ENCODE measurements around the gene WASL. TPM values are rescaled to one million over a fixed set of nuclear protein-coding genes. Genes with fewer than 3 reads are reported as not detected.
A peak's percentile ranks its signal among the peaks of the same experiment; 100 is the strongest.

The WASL gene
- polyA plus RNA-seq, 3 donors = 67.6 to 71.6 (median 70.0) TPM

DNA sequence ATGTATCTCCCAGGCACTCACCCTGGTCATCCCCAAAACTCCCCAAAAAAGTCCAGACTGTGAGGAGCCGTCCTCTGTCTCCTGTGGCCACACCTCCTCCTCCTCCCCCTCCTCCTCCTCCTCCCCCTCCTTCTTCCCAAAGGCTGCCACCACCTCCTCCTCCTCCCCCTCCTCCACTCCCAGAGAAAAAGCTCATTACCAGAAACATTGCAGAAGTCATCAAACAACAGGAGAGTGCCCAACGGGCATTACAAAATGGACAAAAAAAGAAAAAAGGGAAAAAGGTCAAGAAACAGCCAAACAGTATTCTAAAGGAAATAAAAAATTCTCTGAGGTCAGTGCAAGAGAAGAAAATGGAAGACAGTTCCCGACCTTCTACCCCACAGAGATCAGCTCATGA is 86.0 kb downstream of the WASL start:
- DNase-seq = no peak

DNA sequence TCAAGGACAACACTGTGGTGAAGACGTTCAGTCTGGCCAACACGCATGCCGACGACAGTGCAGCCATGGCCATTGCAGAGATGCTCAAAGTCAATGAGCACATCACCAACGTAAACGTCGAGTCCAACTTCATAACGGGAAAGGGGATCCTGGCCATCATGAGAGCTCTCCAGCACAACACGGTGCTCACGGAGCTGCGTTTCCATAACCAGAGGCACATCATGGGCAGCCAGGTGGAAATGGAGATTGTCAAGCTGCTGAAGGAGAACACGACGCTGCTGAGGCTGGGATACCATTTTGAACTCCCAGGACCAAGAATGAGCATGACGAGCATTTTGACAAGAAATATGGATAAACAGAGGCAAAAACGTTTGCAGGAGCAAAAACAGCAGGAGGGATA is 86.5 kb downstream of the WASL start:
- DNase-seq = no peak

GRCh38 chr7:123661765-123662164 is 87.0 kb downstream of the WASL start:
- no peak for DNase-seq

DNA sequence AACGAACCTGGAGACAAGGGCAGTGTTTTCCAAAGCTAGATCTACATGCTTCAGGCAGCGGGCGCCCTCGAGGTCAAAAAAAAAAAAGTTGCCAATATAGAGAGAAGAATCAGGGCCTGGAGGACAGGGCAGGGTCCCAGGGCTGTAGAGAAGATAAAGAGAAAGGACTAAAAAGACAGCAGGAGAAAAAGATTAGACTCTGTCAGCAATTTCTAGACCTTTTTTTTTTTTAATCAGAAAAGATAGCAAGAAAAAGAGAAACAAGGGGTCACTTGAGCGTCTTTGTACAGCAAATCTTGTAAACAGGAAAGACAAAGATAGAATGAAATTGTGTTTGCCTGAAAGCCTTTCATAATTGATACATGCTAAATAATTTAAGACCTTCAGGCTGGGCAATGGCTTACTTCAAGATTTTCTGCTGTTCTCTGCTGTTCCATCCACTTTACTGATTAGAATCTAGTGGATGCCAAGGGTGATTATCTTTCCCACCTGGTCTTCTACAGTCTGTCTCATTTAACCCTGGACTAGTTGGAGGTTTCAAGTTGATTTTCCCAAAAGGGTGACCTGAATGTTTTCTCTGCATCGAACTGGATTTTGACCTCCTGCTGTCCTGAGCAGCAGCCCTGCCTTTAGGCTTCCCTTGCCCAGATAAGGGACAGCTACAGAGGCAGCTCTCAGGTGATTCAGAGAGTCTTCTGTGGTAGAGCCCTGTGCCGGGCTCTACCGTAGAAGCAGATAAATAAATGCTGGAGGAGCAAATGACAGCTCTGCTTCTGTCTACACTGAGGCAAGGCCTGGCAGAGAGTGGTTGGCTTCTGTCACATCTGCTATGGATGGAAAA is 88.1 kb downstream of the WASL start:
- DNase-seq = no peak

DNA sequence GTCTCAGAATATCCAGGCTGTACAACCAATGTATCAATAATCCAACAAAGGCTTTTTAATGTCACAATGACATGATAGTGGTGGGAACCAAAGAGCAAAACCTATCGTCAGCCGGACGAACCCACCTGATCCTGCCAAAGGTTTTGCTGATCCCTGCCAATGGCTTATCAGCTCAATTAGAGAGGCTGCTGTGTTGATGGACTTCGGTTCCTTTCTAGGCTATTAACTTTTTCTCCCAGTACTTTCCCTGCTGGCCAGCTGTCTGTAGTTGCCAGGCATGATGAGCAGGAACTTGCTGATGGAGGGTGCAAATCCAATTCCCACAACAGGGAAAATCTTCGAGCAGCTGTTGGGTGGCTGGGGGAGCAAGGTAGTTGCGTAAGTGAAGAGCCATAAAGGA is 90.8 kb downstream of the WASL start:
- DNase-seq = no peak

GRCh38 chr7:123657304-123657685 is 91.5 kb downstream of the WASL start:
- DNase-seq = no peak

DNA sequence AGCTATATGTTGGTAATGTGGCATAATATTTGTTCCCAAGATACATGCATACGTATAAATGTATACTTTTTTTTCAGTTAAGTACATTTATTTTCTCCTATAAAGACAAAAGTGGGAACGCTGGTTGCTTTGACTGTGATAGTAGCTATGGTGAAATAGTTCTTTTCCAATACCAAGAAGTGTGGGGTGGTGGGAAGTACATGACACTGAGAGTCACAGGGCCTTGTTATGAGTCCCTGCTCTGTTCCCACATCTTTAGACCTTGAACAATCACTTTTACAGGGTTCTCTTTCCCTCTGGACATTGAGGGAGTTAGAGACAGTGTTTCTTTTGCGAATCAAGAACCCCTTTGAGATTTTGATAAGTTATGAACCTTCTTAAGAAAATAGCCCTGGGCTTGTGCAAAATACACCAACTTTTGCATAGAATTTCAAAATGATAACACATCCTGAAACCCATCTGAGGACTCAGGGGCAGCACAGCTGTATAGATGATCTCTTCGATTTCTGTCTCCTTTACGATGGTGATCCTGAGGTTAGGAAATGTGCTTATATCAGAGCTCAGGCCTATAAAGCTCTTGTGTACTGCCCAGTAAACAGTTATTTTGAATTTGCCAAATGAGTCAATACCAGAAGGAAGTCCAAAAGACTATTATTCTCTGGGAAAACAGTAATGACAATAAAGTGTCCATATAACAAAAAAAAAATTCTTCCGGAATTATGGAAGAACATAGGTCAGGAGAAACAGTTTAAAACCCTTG is 92.1 kb downstream of the WASL start:
- DNase-seq = no peak

GRCh38 chr7:123655614-123656013 is 93.2 kb downstream of the WASL start, which contains the start of gene LMOD2:
LMOD2 (plus strand) TSS chr7:123655866; CDS start chr7:123655964, 98 bp downstream.
- no peak for DNase-seq

- DNase-seq = no peak
Measured at GRCh38 chr7:123653162-123653561, 95.6 kb downstream of the WASL start.

DNA sequence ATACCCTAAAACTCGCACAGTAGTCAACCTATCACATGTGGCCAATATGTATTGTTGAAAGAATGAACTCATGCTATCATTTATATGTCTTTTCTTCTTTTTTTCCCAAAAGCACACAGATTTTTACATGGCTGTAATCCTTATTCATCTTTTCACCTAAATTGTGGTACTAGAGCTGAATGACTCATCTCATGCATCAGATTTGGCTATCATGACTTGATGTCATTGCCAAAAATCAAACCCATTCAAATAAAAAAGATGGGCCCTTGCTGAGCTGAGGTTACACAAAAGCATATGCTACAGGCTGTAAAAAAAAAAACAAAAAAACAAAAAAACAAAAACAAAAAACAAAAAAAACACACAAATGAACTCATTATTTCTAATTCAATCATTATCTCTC is 96.4 kb downstream of the WASL start:
- DNase-seq = no peak

- no peak for DNase-seq
Measured at GRCh38 chr7:123650595-123650994, 98.2 kb downstream of the WASL start.

DNA sequence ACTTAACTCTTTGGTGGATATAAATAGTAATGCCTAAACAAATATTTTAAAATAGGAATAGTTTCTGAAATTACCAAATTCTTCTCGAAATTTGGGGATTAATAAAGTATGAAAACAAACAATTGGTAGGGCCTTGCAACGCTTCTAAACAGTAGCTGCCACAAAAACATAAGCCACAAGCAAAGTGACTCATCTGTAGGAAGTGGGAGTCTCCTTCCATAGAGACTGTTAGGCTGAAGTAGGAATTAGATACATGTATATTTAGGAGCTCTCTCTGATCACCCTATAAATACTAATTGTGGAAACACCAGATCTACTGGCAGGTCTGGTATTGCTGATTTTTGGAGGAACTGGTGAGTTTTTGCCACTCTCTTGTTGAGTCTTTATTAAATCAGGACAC is 98.8 kb downstream of the WASL start:
- no peak for DNase-seq

GRCh38 chr7:123647106-123647730 is 101.6 kb downstream of the WASL start:
- DNase-seq = no peak

DNA sequence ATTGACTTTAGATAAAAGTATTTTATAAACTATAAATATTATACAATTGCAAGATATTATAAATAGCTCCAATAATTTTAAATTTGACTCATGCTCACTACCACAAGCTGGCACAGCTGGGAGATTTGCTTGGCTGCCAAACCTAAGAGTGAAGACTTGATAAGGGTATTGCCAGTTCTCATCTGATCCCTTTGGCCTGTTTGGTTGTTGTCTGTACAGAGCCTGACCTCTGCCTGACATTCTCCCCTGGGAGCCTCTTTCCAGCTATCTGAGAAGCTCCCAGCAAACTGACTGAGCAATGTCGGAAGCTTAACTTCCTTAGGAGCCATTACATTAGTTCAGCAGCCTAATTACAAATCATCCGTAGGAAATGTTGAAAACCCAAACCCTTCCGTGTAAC is 103.3 kb downstream of the WASL start:
- DNase-seq = no peak

GRCh38 chr7:123643495-123644441 is 105.0 kb downstream of the WASL start:
- DNase-seq = peak; percentile 53

DNA sequence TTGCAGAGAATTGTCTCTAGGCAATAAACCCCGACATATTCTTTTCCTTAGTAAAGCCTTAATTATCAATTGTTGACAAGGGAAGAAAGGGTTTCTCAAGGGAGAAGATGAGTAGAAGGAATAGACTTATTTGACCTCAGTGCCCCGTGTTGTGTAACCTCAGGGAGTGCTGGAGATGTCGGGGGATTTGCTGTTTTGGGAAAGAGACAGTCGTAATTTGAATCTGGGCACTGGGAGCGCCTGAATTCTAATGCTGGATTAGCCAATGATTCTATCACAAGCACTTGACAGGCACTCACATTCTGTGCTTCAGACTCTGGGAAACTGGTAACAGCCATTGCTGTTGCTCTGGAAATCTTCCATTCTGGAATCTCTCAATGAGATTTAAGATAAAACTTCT is 106.9 kb downstream of the WASL start:
- no peak for DNase-seq

DNA sequence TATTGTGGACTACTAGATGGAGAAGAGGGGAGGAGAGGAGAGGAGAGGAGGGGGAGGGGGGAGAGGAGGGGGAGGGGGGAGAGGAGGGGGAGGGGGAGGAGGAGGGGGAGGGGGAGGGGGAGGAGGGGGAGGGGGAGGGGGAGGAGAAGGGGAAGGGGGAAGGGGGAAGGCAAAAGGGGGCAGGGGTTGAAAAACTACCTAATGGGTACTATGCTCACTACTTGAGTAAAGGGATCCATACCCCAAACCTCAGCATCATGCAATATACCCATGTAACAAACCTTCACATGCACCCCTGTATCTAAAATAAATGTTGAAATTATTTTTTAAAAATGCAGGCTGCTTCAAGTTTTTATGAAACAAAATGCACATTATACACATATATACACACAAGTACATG is 108.2 kb downstream of the WASL start:
- DNase-seq = no peak

- DNase-seq = no peak
Measured at GRCh38 chr7:123639631-123640030, 109.2 kb downstream of the WASL start.

DNA sequence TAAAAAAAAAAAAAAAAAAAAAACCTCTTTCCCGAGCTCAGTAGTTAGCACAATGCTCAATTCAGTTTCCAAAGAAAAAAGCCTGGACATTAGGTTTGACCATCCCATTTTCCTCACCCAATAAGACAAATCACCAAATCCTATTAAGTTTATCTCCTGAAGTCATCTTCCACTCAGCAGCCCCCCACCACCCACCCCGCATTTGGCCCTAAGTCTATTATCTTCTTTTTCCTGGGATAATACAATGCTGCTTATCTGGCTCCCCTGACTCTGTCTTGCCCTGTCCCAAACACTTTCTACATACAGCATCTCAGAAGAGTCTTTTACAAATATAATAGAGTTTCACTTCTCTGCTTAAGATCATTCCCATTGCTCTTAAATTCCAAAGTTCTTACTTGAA is 110.9 kb downstream of the WASL start:
- DNase-seq = no peak

- DNase-seq = no peak
Measured at GRCh38 chr7:123637203-123637602, 111.6 kb downstream of the WASL start.

DNA sequence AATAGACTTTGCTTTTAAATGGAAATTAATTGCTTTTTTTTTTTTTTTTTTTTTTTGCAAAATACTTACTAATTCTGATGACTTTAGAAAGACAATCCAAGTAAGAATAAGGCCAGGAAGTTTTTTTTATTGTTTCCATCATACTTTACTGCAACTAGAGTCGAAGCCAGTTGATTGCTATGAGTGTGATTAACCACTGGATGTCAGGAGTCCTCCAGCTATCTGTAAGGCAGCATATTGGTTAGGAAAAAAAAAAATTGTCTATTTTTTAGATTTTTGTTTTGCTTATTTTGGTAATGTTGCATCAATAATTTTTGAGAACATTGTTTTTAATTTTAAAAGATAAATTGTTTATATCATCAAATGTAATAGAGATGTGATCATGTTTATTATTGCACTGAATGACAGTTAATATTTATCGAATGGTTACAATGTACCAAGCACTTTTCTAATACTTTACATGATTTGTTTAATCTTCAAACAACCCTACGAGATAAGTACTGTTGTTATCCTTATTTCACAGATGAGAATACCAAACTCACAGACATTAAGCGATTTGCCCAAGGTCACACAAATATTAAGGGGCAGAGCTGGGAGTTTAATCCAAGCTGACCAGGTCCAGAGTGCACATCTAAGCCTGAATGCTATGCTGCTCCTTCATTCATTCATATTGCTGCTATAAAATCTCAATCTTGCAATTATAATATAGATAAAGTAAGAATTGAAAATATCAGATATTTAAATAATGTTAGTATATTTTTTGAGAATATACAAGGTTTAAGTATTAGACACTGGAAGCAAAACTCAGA is 113.0 kb downstream of the WASL start:
- DNase-seq = no peak
